ENCODE measurements around the gene AIPL1. TPM values are rescaled to one million over a fixed set of nuclear protein-coding genes. Genes with fewer than 3 reads are reported as not detected.

AIPL1 gene
- total and polyA plus RNA-seq, 8 donors: 0.04 TPM; not detected in 7

DNA sequence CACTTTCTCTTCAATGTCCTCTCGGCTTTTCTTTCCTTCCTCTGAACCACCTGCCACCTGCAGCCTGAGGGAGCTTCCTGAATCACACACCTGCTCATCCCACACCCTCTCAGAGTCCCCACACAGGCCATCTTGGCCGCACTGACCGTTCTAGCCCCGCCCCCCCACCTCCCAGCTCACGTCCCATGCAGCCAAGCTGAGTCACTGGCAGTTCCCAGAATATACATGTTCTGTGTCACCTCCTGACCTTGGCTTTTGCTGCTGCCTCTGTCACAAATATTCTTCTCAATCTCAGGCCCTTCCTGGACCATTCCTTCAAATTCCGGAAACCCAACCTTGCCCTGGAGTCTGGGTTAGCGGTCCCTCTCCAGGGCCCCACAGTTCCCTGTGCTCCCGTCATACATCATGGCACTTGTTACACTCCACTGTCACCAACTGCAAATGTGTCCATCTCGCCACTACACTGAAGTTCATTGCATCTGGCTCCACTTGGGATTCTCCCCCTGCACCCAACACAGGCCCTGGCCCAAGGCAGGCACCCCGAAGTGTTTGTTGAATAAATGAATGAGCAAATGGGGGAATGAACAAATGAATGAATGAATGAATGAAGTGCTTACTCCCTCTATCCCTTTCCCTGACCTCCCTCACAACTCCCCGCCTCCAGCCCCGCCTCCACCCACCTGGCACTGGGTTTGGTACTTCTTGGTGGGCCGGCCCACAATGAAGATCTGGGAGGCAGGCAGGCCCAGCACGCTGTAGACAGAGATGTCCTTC lies 22.2 kb upstream of the AIPL1 start:
- no peak overlapping the region for H3K27ac ChIP-seq
- FAIRE-seq: no peak
- ATAC-seq: peak in 2 of 4 donors; percentile 63 to 68

DNA sequence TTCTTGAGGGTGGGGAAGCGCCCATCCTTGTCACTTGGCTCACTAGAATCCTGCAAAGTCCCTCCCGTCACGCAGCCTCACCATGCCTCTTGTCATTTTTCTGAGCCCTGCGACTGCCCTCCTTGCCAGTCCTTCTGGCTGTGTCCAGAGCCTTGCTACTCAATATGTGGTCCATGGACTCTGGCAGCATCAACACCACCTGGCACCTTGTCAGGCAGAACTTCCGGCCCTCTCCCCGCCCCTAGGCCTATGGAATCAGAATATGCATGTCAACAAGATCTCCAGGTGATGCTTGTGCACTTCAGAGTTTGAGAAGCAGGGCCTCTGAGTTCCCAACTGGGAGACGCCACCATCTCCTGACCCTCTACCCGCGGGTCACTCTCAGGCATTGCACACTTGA lies 21.4 kb upstream of the AIPL1 start:
- 80 to 94% methylated on average over 9 of the region's 9 CpGs for WGBS, 2 donors
- no peak for DNase-seq

More for the DNA sequence above, 22.2 kb upstream of the AIPL1 start:
- Histone ChIP-seq H3K4me1 (no peaks in the 10 kb centered on the region), H3K36me3 (no peaks in the 10 kb centered on the region), H3K4me3 (no peak overlapping the region), H3K27me3 (no peaks in the 10 kb centered on the region), H3K9me3 (no peaks in the 10 kb centered on the region)
- TF ChIP-seq, protein P1, sequence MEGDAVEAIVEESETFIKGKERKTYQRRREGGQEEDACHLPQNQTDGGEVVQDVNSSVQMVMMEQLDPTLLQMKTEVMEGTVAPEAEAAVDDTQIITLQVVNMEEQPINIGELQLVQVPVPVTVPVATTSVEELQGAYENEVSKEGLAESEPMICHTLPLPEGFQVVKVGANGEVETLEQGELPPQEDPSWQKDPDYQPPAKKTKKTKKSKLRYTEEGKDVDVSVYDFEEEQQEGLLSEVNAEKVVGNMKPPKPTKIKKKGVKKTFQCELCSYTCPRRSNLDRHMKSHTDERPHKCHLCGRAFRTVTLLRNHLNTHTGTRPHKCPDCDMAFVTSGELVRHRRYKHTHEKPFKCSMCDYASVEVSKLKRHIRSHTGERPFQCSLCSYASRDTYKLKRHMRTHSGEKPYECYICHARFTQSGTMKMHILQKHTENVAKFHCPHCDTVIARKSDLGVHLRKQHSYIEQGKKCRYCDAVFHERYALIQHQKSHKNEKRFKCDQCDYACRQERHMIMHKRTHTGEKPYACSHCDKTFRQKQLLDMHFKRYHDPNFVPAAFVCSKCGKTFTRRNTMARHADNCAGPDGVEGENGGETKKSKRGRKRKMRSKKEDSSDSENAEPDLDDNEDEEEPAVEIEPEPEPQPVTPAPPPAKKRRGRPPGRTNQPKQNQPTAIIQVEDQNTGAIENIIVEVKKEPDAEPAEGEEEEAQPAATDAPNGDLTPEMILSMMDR (IDR thresholded peaks at IDR 0.05): no peak
- intact Hi-C loops (cut with DNase I): no loop called here
- peak in 1 of 6 donors; percentile 58 for DNase-seq
- 81 to 87% methylated on average over 14 of the region's 14 CpGs for WGBS, 2 donors

DNA sequence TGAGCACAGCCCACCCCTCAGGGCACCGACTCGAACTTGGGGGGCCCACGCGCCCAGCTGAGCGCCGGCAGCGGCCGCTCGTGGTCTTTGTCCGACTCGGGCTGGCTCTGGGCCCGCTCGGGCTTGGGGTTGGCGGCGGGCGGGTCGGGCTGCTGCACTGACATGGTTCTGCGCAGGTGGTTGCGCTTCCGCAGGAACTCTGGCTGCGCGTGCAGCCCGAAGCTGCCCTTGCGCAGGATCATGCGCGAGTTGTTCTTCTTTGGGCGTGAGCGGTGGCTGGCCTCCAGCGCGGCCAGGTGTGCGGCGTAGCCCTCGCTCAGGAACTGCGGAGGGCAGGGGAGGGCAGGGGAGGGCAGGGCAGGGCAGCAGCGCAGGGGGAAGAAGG lies 20.4 kb upstream of the AIPL1 start:
- intact Hi-C loops (cut with DNase I): no loop called here
- WGBS, 2 donors: 25 to 40% methylated on average over 24 to 34 of the region's 35 CpGs
- TF ChIP-seq, protein P1 (IDR thresholded peaks at IDR 0.05): no peak
- Histone ChIP-seq H3K4me1 (no peaks in the 10 kb centered on the region), H3K27me3 (no peaks in the 10 kb centered on the region), H3K9me3 (no peaks in the 10 kb centered on the region), H3K36me3 (no peaks in the 10 kb centered on the region), H3K27ac (no peak overlapping the region), H3K4me3 (no peak overlapping the region)
- FAIRE-seq: no peak
- ATAC-seq: peak in 3 of 4 donors; percentile 44 to 73 (median 70)
- DNase-seq: peak in 1 of 6 donors; percentile 65

More for the DNA sequence above, 21.4 kb upstream of the AIPL1 start:
- Histone ChIP-seq H3K4me3 (no peak overlapping the region), H3K4me1 (no peaks in the 10 kb centered on the region), H3K9me3 (no peaks in the 10 kb centered on the region), H3K27ac (no peak overlapping the region), H3K36me3 (no peaks in the 10 kb centered on the region), H3K27me3 (no peaks in the 10 kb centered on the region)
- intact Hi-C loops (cut with DNase I): no loop called here
- no peak for ATAC-seq
- no peak for FAIRE-seq
- TF ChIP-seq, protein P1 (IDR thresholded peaks at IDR 0.05): no peak

DNA sequence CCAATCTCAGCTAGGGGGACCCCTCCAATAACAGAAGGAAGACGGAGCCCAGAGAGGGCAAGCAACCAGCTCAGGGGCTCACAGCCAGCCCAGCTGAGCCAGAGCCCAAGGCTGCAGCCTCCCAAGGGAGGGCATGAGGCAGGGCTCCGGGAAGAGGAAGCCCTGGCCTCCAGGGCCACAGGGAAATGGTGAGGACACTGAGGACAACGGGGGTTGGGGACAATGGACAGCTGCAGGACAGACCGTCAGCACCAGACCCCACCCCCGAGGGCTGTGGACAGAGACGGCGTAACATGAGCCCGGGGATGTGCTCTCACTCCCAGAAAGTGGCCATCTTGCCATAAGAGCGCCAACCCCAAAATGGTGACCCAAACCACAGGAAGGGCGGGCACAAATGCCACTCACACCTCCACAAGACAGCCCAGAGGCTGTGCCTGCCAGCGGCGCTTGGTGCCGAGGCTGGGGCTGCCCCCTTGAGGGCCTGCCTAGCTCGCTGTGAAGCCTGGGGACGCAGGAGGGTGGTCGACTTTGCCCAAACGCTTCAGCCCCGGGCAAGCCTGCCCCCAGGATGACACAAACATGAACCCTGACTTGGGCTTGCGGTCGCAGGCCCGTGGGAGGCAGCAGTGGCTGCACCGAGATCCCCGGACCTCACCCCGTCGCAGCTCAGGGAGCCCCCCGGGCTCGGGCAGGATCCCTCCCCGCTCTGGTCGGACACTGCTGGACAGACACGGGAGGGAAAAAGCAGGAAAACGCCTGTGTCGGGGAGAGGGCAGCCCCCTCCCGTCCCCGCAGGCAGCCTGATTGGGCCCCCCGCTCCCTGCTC lies 19.8 kb upstream of the AIPL1 start:
- no peaks in the 10 kb centered on the region for H3K27me3 ChIP-seq
- H3K36me3 ChIP-seq: no peaks in the 10 kb centered on the region
- no peak for FAIRE-seq
- DNase-seq: peak in 1 of 6 donors; percentile 48
- intact Hi-C loops (cut with DNase I): no loop called here
- H3K4me1 ChIP-seq: no peaks in the 10 kb centered on the region
- no peaks in the 10 kb centered on the region for H3K9me3 ChIP-seq
- 56 to 67% methylated on average over 33 to 35 of the region's 35 CpGs for WGBS, 2 donors
- TF ChIP-seq, protein P1 (IDR thresholded peaks at IDR 0.05): no peak
- no peak overlapping the region for H3K27ac ChIP-seq
- no peak for ATAC-seq
- no peak overlapping the region for H3K4me3 ChIP-seq

Data from pancreas (tissue), 10 donors.